ENCODE measurements around the gene PITX3.

GRCh38 chr10:102233997-102234396 lies 7.3 kb downstream of the PITX3 start:
- TF ChIP-seq POLR2AphosphoS5 (IDR thresholded peaks at IDR 0.05; ENCODE audit: borderline replicate concordance, low read depth, low read length) (no peak), EZH2 (IDR thresholded peaks at IDR 0.05) (no peak), FOXP2 (optimal IDR thresholded peaks at IDR 0.05; ENCODE audit: control extremely low read depth, extremely low read length, insufficient read depth) (no peak)
